Hematopoietic multipotent progenitor cell treated with erythropoietin and hydrocortisone succinate and interleukin-3 and kit ligand, for 6 days (in vitro differentiated cells): ENCODE measurements around the gene ACSL3.

Experiments
- DNase-seq: peaks from one replicate; pipeline ENCODE4 v3.0.0-alpha.2; 2015

ACSL3 gene

GRCh38 chr2:222944552-222944951, 83.7 kb downstream of the ACSL3 start:
- no peak for DNase-seq

- DNase-seq: no peak
These were observed 84.3 kb downstream of the ACSL3 start for GRCh38 chr2:222944971-222945740.

- DNase-seq: no peak
These were observed 85.1 kb downstream of the ACSL3 start for GRCh38 chr2:222945887-222946286.

GRCh38 chr2:222946700-222947287, 86.0 kb downstream of the ACSL3 start:
- DNase-seq: no peak

- DNase-seq: no peak
These were observed 88.2 kb downstream of the ACSL3 start for GRCh38 chr2:222949073-222949472.

- DNase-seq: no peak
These were observed 89.0 kb downstream of the ACSL3 start for GRCh38 chr2:222949690-222950323.

GRCh38 chr2:222950638-222951285, 89.9 kb downstream of the ACSL3 start:
- no peak for DNase-seq

GRCh38 chr2:222952204-222952603, 91.4 kb downstream of the ACSL3 start:
- peak; percentile 10 for DNase-seq

- no peak for DNase-seq
These were observed 94.2 kb downstream of the ACSL3 start for GRCh38 chr2:222955008-222955407.

- DNase-seq: no peak
These were observed 98.5 kb downstream of the ACSL3 start for GRCh38 chr2:222959358-222959757.

GRCh38 chr2:222960126-222960525, 99.3 kb downstream of the ACSL3 start:
- no peak for DNase-seq

- no peak for DNase-seq
These were observed 102.8 kb downstream of the ACSL3 start for GRCh38 chr2:222963641-222964040.

- no peak for DNase-seq
These were observed 103.7 kb downstream of the ACSL3 start for GRCh38 chr2:222964376-222965031.

GRCh38 chr2:222965555-222965954, 104.7 kb downstream of the ACSL3 start:
- no peak for DNase-seq

GRCh38 chr2:222968550-222969155, 107.8 kb downstream of the ACSL3 start:
- no peak for DNase-seq

- DNase-seq: peak; percentile 30
These were observed 108.7 kb downstream of the ACSL3 start for GRCh38 chr2:222969491-222969890.

GRCh38 chr2:222972420-222972819, 111.6 kb downstream of the ACSL3 start:
- no peak for DNase-seq

- no peak for DNase-seq
These were observed 112.4 kb downstream of the ACSL3 start for GRCh38 chr2:222973237-222973636.

GRCh38 chr2:222973733-222974132, 112.9 kb downstream of the ACSL3 start:
- no peak for DNase-seq

GRCh38 chr2:222976521-222977061, 115.8 kb downstream of the ACSL3 start:
- no peak for DNase-seq

GRCh38 chr2:222977121-222977520, 116.3 kb downstream of the ACSL3 start:
- DNase-seq: no peak

- DNase-seq: no peak
These were observed 118.0 kb downstream of the ACSL3 start for GRCh38 chr2:222978850-222979249.
